Measurements from ENCODE around the gene THSD4. TPM values are rescaled to one million over a fixed set of nuclear protein-coding genes. Genes with fewer than 3 reads are reported as not detected.

THSD4 gene
- total RNA-seq, 2 donors from 2014 or later, result 16.3 to 18.8 TPM

DNA sequence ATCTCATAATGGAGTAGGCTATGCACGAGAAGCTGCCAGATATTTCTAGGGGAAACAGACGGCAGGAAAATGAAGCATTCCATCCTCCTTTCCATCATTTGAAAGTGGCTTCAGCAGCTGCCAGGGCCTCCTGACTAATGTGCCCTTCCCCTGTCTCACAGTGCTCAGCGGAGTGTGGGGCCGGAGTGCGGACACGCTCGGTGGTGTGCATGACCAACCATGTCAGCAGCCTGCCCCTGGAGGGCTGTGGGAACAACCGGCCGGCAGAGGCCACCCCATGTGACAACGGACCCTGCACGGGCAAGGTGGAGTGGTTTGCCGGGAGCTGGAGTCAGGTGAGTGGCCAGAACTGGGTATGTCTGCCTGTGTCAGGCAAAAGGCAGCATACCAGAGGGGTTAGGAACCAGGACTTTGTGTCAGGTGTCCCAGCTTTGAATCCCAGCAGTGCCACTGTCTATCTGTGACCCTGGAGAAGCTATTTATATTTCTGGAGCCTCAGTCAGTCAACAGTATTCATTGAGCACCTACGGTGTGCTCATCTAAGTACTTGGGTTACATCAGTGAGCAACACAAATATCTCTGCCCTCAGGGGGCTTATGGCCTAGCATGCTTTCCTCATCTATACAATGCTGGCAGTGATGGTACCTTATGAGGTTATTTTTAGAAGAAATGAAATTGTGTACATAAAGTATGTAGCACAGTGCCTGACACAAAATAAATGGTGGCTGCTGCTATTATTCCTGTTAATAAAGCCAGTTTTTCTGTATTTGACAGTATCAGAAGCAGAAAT lies 642.7 kb downstream of the THSD4 start:
- no peak for DNase-seq (ENCODE audit: low spot score)
- intact Hi-C loops (cut with DNase I), result no loop called here

GRCh38 chr15:71758711-71759110 lies 643.4 kb downstream of the THSD4 start:
- DNase-seq (ENCODE audit: low spot score), result no peak

DNA sequence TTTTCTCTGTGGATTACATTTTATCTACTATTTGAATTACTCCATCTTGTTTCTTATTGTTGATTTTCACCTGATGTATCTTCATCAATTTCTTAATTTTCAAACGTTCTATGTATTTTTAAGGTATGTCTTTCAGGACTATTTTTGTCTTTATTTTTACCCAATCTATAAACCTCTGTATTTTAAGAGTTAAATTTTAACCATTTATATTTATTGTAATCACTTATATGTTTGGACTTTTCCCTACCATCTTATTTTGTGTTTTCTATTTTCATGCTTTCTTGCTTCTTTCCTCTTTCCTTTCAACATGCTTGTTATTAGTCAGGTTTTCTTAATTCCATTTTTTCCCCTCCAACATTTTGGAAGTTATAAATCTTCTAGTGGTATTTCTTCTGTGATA lies 645.6 kb downstream of the THSD4 start:
- DNase-seq (ENCODE audit: low spot score), result no peak
- intact Hi-C loops (cut with DNase I), result no loop called here

More at GRCh38 chr15:71758711-71759110, 643.4 kb downstream of the THSD4 start:
- intact Hi-C loops (cut with DNase I), result no loop called here

GRCh38 chr15:71761649-71762048 lies 646.4 kb downstream of the THSD4 start:
- intact Hi-C loops (cut with DNase I), result no loop called here
- DNase-seq (ENCODE audit: low spot score), result no peak

- no peak for DNase-seq (ENCODE audit: low spot score)
- intact Hi-C loops (cut with DNase I), result no loop called here
Observed at GRCh38 chr15:71768184-71768583, 652.9 kb downstream of the THSD4 start.

DNA sequence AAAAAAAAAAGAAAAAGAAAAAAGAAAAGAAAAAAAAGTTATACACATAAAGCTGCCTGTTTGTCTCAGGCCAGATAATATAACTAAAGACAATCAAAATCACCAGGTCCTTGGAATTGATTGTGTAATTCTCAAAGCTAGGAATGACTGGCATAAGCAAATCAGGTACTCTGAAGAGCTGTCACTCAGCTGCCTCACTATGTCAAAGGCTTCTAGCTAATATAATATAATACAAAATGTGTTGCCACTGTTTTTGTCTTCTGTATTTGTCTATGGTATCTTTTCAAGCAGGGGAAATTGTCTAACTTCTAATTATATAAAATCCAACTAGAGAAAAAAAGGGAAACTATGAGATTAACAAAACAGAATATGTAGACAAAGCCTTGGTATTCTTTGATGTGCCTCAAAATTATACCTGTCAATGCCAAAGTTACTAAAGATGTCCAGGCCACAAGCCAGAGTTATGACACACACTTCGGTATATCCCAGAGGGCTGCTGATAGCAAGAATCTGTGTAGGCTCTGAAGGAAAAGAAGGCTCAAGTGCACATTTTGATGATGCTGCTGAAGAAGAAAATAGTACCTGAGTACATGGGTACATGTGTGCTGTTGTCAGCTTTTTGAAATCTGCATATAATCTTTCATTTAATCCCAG lies 658.1 kb downstream of the THSD4 start:
- intact Hi-C loops (cut with DNase I), result no loop called here

GRCh38 chr15:71775856-71776255 lies 660.6 kb downstream of the THSD4 start:
- intact Hi-C loops (cut with DNase I), result no loop called here
- no peak for DNase-seq (ENCODE audit: low spot score)

More for the DNA sequence above, 658.1 kb downstream of the THSD4 start:
- DNase-seq (ENCODE audit: low spot score), result no peak

GRCh38 chr15:71776304-71776703 lies 661.0 kb downstream of the THSD4 start:
- intact Hi-C loops (cut with DNase I), result no loop called here
- no peak for DNase-seq (ENCODE audit: low spot score)

GRCh38 chr15:71777216-71777943 lies 662.1 kb downstream of the THSD4 start:
- intact Hi-C loops (cut with DNase I), result no loop called here
- no peak for DNase-seq (ENCODE audit: low spot score)

DNA sequence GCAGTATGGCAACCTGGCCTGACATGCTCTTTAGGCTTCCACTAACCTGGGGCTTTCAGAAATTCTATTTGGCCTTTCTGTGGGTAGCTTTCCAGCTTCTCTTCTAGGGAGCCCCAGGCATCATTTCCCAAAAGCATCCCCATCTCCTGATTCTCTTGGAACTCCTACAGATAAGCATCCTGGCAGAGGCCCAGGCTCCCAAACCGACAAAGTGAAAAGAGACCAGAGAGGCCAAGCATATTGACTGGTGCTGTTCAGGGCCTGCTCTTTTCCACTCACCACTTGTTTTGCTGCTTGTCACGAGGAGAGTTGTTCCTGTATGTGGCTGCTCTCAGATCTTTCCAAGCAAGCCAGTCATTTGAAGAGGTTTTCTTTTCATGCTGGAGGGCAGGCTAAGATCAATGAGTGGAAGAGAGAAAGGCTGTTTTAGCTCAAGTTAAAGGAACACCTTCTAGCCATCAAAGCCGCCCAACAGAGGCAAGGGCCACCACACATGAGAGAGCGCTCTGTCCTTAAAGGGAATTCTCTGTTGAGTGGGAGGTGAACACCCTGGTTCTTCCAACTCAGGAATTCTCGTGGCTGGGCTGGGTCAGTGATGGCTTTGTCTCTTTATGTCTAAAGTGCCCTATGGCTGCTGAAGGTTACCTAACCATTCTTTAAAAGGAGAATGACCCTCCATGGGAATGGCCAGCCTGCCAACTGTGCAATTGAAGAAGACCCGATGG lies 664.0 kb downstream of the THSD4 start:
- no peak for DNase-seq (ENCODE audit: low spot score)
- intact Hi-C loops (cut with DNase I), result no loop called here

DNA sequence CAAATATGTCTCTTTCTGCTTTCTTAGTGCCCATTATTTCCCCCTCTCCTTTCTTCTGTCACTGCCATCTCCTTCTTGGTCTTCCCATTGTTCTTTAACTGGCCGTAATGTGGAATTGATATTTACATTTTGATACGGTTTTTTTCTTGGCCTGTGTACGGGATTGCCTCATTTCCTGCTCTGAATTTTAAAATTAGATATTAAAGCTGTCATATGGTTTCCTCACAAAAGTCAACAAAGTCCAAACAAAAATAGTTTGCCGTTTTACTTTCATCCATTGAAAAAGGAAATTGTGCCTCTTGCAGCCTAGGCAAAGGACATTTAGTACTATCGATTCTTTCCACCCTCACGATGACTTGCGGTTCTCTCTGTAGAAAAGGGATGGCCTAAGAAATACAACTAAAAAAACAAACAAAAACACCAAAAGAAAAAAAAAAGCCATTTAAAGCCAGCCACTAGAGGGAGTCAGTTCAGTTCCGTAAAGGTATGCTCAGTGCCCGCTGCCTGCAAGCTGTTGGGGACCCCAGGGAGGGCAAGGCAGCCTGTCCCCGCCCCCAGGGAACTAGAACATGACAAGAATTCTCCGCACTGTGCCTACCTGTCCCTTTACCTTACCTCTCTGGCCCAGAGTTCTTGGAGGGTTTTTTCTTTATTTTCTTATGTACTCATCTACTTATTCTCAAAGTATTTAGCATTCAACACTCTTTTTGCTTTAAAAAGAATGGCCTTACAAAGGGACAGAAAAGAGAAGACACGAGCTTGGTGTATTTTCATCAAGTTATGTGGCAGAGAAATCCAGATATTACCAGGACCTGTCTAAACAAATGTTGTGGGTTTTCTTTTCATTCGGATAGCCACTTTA lies 665.1 kb downstream of the THSD4 start:
- no peak for DNase-seq (ENCODE audit: low spot score)
- intact Hi-C loops (cut with DNase I), result no loop called here

GRCh38 chr15:71781179-71781964 lies 666.1 kb downstream of the THSD4 start:
- no peak for DNase-seq (ENCODE audit: low spot score)
- intact Hi-C loops (cut with DNase I), result no loop called here

GRCh38 chr15:71781965-71782265 lies 666.6 kb downstream of the THSD4 start:
- intact Hi-C loops (cut with DNase I), result no loop called here

GRCh38 chr15:71782422-71783165 lies 667.3 kb downstream of the THSD4 start:
- DNase-seq (ENCODE audit: low spot score), result no peak
- intact Hi-C loops (cut with DNase I), result no loop called here

More at GRCh38 chr15:71781965-71782265, 666.6 kb downstream of the THSD4 start:
- no peak for DNase-seq (ENCODE audit: low spot score)

- intact Hi-C loops (cut with DNase I), result no loop called here
Observed at GRCh38 chr15:71784719-71785118, 669.4 kb downstream of the THSD4 start.

GRCh38 chr15:71785996-71786395 lies 670.7 kb downstream of the THSD4 start:
- DNase-seq (ENCODE audit: low spot score), result no peak
- intact Hi-C loops (cut with DNase I), result no loop called here

More at GRCh38 chr15:71784719-71785118, 669.4 kb downstream of the THSD4 start:
- DNase-seq (ENCODE audit: low spot score), result no peak

GRCh38 chr15:71786673-71787072 lies 671.4 kb downstream of the THSD4 start:
- intact Hi-C loops (cut with DNase I), result no loop called here
- DNase-seq (ENCODE audit: low spot score), result no peak

Measured in posterior vena cava (tissue), 2 donors.